ENCODE measurements around the gene RCE1.

RCE1 gene

DNA sequence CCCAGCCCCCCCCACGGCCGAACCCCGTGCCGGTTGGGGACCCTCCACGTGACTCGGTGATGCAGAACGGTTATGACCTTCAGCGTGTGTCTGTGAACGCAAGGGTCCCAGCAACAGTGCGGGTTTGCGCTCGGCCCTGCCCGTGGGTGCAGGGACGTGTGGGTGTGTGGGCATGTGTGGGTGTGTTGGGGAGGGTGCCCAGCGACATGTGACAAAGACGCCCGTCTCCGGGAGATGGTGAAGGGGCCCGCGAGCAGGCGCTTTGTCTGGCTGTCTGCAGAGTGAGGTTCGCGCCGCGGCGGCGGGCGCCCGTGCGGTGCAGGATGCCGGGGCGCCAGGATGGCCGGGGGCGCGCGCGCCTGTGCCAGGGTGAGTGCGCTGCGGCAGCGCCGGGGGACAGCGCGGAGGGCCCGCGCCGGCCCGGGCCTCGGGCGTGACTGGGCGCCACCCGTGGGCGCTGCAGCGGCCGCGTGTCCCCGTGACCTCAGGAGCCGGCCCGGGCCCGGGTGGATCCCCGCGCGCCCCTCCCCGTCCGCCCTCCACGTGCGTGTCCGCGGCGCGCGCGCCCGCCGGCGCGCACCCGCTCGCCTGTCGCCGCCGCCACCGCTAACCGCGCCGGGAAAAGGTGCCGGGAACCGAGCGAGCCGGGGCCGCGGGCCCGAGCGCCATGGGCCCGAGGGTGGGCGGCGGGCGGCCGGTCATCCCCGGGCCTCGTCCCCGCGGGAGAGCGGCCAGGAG is 13.4 kb downstream of the RCE1 start, which contains the start of gene LRFN4:
LRFN4 (plus strand) TSS at position 569 of the 738 bp plus-strand sequence. CDS start 681 bp downstream, outside the sequence.
- DNase-seq (ENCODE audit: extremely low read depth in 1 of 2, low read depth in 1 of 2), result no peak

DNA sequence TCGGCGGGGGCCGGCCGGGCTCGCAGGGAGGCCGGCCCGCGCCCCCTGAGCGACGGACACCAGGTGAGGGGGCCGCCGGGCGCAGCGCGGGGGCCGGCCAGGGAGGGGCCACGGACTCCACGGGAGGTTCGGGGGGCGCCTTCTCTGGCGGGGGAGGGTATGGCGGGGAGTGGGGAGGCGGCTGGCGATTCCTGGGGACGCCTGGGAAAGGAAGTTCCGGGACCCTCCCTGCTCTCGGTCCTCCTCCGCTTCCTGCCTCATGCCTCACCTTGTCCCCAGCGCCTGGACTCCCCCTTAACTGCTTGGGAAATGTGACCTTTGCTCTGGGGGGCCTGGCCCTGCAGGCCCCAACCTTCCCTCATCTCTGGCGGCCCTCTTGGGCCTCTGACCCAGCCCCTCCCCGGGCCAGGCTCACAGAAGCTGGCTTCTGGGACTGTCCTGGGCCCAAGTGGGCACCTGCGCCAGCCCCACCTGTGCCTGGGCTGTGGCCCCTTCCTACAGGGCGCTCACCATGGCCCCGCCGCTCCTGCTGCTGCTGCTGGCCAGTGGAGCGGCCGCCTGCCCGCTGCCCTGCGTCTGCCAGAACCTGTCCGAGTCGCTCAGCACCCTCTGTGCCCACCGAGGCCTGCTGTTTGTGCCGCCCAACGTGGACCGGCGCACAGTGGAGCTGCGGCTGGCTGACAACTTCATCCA is 14.1 kb downstream of the RCE1 start:
- DNase-seq (ENCODE audit: extremely low read depth in 1 of 2, low read depth in 1 of 2), result no peak

DNA sequence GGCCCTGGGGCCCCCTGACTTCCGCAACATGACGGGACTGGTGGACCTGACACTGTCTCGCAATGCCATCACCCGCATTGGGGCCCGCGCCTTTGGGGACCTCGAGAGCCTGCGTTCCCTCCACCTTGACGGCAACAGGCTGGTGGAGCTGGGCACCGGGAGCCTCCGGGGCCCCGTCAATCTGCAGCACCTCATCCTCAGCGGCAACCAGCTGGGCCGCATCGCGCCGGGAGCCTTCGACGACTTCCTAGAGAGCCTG is 14.6 kb downstream of the RCE1 start:
- no peak for DNase-seq (ENCODE audit: extremely low read depth in 1 of 2, low read depth in 1 of 2)

DNA sequence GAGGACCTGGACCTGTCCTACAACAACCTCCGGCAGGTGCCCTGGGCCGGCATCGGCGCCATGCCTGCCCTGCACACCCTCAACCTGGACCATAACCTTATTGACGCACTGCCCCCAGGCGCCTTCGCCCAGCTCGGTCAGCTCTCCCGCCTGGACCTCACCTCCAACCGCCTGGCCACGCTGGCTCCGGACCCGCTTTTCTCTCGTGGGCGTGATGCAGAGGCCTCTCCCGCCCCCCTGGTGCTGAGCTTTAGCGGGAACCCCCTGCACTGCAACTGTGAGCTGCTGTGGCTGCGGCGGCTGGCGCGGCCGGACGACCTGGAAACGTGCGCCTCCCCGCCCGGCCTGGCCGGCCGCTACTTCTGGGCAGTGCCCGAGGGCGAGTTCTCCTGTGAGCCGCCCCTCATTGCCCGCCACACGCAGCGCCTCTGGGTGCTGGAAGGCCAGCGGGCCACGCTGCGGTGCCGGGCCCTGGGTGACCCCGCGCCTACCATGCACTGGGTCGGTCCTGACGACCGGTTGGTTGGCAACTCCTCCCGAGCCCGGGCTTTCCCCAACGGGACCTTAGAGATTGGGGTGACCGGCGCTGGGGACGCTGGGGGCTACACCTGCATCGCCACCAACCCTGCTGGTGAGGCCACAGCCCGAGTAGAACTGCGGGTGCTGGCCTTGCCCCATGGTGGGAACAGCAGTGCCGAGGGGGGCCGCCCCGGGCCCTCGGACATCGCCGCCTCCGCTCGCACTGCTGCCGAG is 15.1 kb downstream of the RCE1 start:
- no peak for DNase-seq (ENCODE audit: extremely low read depth in 1 of 2, low read depth in 1 of 2)

DNA sequence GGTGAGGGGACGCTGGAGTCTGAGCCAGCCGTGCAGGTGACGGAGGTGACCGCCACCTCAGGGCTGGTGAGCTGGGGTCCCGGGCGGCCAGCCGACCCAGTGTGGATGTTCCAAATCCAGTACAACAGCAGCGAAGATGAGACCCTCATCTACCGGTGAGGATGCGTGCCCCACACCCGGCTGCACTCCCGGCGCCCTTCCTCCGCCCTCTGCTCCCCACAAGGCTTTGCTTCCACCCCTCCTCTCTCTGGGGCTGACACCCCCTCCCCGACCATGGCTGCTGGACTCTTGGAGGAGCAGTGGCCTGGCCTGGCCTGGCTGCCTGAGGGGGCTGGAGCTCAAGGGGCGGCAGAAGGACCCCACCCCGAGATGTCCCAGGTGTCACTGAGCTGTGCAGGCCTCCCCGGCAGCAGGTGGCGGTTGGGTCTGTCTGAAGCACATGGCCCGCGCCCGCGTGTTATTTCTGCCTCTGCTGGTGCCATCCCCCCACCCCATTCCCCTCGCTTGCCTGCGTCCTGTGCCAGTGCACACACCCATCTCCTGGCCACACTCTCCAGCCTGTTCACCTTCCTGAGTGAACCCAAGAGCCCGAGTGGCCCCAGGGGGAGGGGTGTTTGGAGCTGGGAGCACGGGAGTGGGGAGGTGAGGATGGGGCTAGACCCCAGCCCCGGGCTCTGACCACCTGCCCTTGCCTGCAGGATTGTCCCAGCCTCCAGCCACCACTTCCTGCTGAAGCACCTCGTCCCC is 15.9 kb downstream of the RCE1 start:
- no peak for DNase-seq (ENCODE audit: extremely low read depth in 1 of 2, low read depth in 1 of 2)

DNA sequence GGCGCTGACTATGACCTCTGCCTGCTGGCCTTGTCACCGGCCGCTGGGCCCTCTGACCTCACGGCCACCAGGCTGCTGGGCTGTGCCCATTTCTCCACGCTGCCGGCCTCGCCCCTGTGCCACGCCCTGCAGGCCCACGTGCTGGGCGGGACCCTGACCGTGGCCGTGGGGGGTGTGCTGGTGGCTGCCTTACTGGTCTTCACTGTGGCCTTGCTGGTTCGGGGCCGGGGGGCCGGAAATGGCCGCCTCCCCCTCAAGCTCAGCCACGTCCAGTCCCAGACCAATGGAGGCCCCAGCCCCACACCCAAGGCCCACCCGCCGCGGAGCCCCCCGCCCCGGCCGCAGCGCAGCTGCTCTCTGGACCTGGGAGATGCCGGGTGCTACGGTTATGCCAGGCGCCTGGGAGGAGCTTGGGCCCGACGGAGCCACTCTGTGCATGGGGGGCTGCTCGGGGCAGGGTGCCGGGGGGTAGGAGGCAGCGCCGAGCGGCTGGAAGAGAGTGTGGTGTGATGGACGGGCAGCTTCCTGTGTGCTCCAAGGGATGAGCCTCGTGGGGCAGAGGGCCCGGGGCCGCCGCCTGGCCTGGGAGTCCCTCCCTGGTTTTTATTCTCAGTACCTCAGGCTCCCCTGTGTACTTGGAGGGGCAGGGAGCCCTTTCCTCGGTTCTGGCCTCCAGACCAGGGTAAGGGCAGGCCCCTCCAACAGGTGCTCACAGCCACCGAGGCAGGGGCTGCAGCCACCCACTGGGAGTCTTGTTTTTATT is 16.6 kb downstream of the RCE1 start:
- DNase-seq (ENCODE audit: extremely low read depth in 1 of 2, low read depth in 1 of 2), result no peak

DNA sequence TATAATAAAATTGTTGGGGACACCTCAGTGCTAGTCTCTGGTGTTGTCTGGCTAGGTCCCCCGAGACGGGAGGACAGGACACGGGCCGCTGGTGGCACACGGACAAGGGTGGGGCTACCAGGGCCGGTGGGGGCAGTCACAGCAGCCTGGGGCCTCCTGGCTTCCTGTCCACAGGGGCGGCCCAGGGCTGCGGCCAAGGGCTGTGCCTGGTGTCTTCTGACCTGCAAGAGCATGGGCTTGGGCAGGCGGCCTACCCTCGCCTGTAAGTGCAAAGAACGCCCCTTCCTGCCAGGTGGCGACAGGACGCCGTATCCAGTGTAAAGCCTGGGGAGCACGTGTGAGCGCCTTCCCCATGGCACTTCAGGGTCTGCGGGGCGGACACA is 17.2 kb downstream of the RCE1 start:
- DNase-seq (ENCODE audit: extremely low read depth in 1 of 2, low read depth in 1 of 2), result no peak

DNA sequence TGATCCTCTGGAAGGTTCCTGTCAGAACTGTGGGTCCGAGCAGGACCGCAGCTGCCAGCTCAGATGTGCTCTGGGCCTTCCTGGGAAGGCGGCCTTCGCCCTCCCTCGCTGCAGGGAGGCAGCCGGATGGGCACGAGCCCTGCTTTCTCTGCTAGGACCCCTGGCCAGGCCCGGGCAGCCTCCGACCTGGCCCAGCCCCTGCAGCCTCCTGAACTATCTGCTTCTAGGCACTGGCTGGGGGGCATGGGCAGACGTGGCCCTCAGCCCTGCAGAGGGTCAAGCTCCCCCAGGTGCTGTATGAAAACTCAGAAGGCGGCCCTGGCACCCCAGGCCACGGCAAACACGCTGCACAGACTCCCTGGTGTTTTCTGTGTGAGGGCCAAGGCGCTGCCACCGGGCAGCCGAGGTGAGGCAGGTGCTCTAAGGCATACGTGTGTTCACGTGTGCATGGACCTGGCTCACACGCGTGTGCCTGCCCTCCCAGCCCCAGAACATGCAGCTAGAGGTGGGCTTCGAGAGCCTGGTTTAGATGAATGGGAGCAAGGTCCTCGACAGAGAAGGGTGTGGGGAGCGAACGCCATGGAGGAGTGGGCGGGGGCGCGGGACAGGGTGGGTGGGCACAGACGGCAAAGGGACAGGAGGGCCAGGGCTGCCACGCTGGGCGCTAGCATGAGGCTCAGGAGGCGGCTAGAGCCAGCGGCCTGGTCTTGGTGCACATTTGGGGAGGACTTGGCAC is 18.0 kb downstream of the RCE1 start:
- no peak for DNase-seq (ENCODE audit: extremely low read depth in 1 of 2, low read depth in 1 of 2)

DNA sequence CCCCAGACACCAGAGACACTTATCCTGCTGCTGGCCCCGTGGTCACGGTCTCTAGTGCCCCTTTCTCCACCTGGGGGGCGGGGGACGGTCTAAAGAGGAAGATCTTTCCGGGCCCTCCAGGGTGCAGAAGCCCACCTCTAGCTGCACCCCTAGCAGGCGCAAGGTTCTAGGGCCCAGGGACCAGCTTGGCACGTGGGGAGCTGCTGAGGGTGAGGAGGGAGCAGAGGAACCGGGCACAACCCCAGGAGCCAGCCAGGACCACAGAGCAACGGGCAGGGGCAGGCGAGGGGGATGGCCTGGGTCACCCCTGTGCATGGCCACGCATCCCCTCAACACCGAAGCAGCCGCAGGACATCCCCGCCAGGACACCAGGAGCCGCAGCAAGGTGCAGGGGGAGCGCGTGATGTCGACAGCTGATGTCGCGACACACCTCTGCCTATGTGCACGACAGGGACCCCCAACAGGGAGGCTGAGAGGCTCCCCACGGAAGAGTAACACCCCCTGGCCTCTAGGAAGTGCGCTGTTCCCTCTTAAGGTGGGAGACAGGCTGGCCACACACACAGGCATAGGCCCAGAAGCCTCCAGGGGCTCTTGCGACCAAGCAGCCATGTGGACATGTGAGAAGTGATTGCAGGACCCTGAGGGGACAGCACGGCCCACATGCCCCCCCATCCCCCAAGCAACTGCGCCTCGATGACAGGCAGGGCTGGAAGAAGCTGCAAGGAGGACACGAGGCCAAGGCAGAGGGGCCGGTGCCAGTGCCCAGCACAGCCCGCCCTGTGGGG is 18.7 kb downstream of the RCE1 start:
- DNase-seq (ENCODE audit: extremely low read depth in 1 of 2, low read depth in 1 of 2), result no peak

DNA sequence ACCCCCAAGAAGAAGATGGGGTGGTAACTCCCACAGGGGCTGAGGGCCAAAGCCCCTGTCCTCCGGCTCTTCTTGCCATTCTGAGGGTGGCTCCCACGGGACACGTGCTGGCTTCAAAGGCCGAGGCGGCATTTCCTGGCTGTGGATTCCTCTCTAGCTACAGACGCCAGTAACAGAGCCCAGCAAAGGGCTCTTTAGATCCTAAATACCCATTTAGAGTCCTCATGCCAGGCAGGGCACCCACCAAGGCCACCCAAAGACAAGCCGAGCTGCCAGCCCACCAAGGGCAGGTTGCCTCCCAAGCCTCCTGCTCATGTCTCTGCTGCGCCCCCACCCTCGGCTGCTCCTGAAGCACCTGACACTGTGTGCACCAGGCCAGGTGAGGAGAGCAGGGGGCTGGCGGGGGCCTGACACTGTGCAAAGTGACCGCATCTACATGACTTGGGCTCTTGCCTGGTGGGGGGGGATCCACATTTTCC is 19.4 kb downstream of the RCE1 start:
- no peak for DNase-seq (ENCODE audit: extremely low read depth in 1 of 2, low read depth in 1 of 2)

DNA sequence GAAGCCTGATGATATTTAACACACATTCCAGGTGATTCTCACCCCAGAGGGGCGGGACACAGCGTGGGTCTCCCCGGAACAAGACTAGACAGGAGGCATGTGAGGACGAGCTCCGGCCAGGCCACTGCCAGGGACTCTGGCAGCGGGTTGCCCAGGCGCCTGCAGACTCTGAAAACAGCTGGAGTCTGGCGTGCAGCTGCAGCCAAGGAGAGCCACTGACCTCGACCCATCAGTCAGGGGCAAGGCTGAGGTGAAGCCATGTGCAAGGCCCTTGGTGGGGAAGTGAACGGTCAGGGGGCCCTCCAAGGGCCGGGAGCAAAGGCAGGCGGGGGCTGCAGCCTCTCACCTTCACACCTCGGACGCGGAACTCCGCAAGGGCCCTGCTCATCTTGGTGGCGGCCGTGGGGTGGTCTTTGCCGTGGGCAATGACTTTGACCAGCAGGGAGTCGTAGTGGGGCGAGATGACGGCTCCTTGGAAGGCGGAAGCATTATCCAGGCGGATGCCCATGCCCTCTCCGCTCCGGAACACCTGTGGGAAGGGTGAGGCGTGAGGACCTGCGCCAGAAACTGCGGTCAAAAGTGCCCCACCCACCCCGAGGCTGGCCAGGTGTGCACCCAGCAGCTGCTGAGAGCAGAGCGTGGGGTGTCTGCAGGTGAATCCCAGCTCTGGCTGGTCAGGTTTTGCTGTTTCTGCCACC is 20.3 kb downstream of the RCE1 start:
- DNase-seq (ENCODE audit: extremely low read depth in 1 of 2, low read depth in 1 of 2), result no peak

DNA sequence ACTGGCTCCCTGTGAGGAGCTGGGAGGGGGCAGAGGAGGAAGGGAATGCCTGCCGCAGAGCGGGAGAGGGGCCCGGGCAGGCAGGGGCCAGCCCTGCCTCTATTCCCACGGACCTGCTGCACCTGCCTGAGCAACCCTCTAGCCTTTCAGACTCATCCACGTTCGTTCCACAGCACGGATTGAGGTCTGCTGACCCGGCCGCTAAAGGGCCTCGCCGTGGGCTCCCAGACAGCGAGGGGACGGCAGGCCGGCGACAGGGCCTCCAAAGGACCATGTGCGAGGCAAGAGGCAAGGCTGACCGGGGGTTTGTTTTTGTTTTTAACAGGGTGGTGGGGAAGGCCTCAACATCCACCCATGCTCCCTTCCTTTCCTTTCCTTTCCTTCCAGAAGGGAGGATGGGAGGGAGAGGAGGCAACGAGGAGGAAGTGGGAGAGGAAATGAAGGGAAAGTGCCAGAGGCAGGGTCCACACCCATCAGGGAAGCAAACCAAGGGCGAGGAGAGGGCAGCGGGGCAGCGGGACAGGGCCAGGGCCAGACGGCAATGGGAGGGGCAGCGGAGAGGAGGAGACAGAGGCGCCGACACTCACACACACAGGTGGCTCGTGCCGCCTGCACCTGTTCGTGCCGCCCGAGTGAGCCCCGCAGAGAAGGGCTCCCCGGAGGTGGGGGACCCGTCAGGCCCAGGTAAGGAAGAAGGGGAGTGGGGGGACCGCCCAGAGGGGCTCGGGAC is 21.1 kb downstream of the RCE1 start:
- no peak for DNase-seq (ENCODE audit: extremely low read depth in 1 of 2, low read depth in 1 of 2)

DNA sequence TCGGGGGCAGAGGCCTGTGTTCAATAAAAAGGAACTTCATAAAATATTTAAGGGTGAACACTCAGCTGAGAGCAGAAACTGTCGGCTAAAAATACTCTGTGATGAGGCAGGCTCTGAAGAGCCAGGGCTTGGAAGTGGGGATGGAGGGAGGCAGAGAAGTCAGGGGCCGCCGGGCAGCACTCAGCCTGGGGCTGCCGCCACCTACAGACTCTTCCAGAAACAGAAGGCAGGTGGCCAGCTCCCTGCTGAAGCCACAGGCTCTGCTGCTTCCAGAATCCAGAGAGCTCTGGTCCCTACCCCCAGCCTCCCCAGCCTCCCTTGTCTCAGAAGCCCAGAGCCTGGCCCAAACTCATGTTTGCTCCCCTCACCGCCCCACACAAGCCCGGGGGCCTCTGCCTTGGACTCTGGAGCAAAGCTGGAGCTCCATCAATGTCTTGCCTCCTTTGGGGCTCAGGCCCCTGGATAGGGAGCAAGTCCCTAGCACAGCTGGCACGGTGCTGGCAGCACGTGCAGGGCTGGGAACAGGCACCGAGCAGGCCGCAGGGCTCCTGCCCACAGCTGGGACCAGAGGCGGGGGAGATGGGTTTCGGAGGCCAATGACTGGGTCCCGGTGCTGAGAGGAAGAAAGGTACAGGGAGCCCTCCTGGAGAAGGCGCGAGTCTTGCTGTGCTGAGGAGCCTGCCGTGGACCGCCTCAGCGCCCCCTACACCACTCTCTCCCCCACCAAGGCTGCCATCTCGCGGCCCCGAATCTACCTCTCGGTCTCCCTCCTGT is 21.9 kb downstream of the RCE1 start:
- no peak for DNase-seq (ENCODE audit: extremely low read depth in 1 of 2, low read depth in 1 of 2)

DNA sequence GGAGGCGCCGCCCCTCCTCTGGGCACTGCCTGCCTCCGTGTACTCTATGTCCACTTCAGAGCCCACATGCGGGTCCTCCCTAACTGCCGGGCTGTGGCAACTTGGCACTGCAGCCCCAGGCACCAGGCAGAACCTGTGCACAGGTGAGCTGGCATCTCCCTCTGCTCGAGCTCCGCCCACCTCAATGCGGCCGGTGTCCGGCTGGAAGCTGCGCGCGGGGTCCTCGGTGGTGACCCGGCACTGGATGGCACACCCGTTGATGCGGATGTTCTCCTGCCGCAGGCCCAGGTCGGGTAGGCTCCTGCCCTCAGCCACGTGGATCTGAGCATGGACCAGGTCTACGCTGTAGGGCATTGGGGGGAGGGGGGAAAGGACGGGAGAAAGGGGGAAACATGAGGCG is 22.8 kb downstream of the RCE1 start:
- DNase-seq (ENCODE audit: extremely low read depth in 1 of 2, low read depth in 1 of 2), result no peak

DNA sequence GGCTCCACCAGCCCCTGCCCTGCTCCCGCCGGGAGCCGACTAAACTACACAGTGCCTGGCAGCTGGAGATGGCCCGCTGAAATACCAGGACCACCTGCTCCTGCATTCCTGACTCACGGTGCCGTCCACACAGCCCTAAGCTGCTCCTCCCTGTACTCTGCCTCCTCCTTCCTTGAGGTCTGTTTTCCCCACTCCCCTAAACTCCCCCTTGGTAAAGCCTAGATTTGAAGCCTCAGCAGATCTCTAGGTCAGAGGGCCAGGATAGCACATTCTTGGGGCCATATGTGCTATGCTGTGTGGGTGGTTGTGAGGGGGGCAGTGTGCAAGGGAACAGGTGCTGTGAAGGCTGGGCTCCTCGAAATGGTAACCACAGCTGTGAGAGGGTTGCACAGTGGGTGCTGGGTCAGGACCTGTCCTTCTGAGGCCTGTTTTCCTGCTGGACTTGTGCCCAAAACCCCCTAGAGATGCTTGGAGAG is 23.3 kb downstream of the RCE1 start:
- no peak for DNase-seq (ENCODE audit: extremely low read depth in 1 of 2, low read depth in 1 of 2)

DNA sequence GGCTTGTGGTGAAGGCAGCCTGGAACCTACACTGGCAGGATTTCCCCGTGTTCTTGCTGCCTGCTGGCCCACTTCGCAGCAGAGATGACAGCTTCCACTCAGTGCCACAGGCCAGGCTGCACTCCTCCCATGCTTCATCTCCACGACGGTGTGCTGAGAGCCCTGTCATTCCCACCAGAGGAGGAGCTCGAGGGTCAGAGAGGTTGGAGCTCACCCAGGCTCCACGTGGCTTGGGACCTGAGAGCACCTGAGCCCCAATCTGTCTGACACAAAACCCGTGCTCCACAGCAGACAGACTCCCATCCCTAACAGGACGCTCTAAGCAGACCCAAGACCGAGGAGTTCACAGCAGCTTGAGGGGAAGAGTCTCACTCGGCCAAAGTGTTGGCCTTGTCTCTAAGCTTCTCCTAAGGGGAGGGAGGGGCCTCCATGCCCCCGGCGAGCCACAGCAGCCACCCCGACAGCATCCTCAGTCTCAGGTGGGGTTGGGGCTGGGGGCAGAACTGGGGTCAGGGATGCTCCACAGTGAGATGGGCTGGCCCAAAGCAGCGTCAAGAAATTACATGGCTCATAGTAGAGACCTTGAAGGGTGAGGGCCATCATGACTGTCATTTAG is 24.3 kb downstream of the RCE1 start:
- DNase-seq (ENCODE audit: extremely low read depth in 1 of 2, low read depth in 1 of 2), result no peak
